Esophagus (tissue), 2 donors: ENCODE results near the gene COL13A1. TPM values are rescaled to one million over a fixed set of nuclear protein-coding genes. Genes with fewer than 3 reads are reported as not detected.

Source experiments
- H3K27ac ChIP-seq, 2 donors: one replicate each; pipeline ENCODE4 v1.5.1; 2013; ENCODE audit warnings: low read depth in 2 of 2, mild to moderate bottlenecking in 2 of 2, inconsistent platforms in 1 of 2, low read length in 1 of 2, moderate library complexity in 1 of 2
- H3K27me3 ChIP-seq, 2 donors: one replicate each; pipeline ENCODE4 v1.6.1; 2013; ENCODE audit warnings: low read length in 2 of 2, control low read depth in 1 of 2, mild to moderate bottlenecking in 1 of 2; ENCODE audit not compliant: insufficient read depth in 2 of 2, control insufficient read depth in 1 of 2
- H3K36me3 ChIP-seq, 2 donors: one replicate each; pipeline ENCODE4 v1.6.1; 2013; ENCODE audit warnings: low read length in 1 of 2; ENCODE audit not compliant: control insufficient read depth in 2 of 2, insufficient read depth in 2 of 2
- H3K4me1 ChIP-seq, 2 donors: one replicate each; pipeline ENCODE4 v1.6.1; 2013; ENCODE audit warnings: low read length in 1 of 2; ENCODE audit not compliant: control insufficient read depth in 2 of 2, insufficient read depth in 2 of 2
- H3K4me3 ChIP-seq, 2 donors: one replicate each; pipeline ENCODE4 v1.5.1; 2013; ENCODE audit warnings: low read length in 2 of 2, mild to moderate bottlenecking in 2 of 2, low read depth in 1 of 2, moderate library complexity in 1 of 2
- H3K9me3 ChIP-seq, 2 donors: one replicate each; pipeline ENCODE4 v1.6.1; 2013; ENCODE audit warnings: mild to moderate bottlenecking in 2 of 2, low read depth in 1 of 2, low read length in 1 of 2, moderate library complexity in 1 of 2; ENCODE audit not compliant: control insufficient read depth in 2 of 2, insufficient read depth in 1 of 2
- WGBS, 2 donors: extraction: QIAGEN DNeasy Blood & Tissue Kit; methylation state at CpG; one replicate each; pipeline ENCODE4 v1.1.7; 2013; 5-methylcytosine and 5-hydroxymethylcytosine counted together
- polyA plus RNA-seq, 2 donors: library from polyadenylated mRNA; stranded (reverse); fragments of 200-250 nt; gene quantifications; one replicate each; pipeline ENCODE4 v1.2.3, GENCODE V29; 2013
- donor health status: healthy with polysubstance abuse.
- donor health status: Bipolar disorder and iron deficiency.

COL13A1 gene
- polyA plus RNA-seq, 2 donors, result 0.95 to 2.0 TPM

GRCh38 chr10:69951658-69952057, 150.0 kb downstream of the COL13A1 start:
- Histone ChIP-seq H3K4me1 (peaks cover 0 to 15% of the 10 kb centered on the region in 2 donors), H3K36me3 (no peaks in the 10 kb centered on the region), H3K27me3 (no peaks in the 10 kb centered on the region), H3K27ac (no peak overlapping the region), H3K4me3 (no peak overlapping the region), H3K9me3 (no peaks in the 10 kb centered on the region)
- WGBS, 2 donors, result 84 to 92% methylated on average over 3 of the region's 3 CpGs

DNA sequence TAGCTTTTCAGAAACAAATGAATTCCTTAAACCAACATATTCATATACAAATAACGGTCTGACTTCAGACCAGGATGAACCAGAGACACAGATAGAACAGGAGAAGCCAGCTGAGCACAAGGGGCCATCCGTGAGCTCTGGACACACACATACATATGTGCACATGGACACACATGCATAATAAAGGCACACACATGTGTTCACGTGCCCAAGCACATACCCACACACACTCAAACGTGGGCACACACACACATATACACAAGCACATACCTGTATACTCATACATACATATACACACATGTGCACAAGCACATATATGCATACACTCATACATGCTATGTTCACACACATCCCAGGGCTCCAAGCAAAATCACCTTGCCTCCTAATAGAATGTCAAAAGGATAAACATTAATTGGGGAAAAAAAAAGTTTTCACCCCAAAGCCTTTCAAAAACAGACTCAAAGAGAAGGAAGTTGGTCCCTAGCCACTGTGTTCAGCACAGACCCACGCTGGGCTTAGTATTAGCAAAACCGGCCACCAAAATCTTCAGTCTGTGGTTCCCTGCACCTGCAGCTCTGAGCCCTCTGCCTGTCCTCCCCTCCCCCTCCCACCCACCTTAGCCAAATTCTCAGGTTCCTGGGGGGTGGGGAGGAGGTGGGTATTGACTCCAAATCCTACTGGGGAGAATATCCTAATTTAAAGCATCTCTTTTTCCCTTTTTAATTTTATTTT, 150.5 kb downstream of the COL13A1 start:
- Histone ChIP-seq H3K27ac (no peak overlapping the region), H3K4me3 (no peak overlapping the region), H3K27me3 (no peaks in the 10 kb centered on the region), H3K36me3 (no peaks in the 10 kb centered on the region), H3K9me3 (no peaks in the 10 kb centered on the region), H3K4me1 (peaks cover 0 to 18% of the 10 kb centered on the region in 2 donors)
- WGBS, 2 donors, result 58 to 61% methylated on average over 6 of the region's 6 CpGs

DNA sequence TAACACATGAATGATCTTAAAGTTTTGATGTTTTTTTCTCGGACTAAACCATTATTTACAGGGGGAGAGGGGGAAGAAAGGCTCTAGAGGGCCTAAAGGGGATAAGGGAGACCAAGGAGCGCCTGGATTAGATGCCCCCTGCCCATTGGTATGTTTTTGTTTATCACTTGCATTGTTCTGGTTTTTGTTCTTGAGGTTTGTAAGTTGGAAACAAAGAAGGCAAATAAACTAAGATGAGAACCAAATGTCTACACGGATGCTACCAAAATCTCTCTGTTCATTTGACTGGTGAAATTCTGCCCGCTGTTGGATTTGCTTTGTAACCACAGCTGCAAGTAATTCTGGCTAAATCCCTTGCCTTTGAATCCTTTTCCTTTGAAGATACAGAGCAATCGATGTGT, 151.1 kb downstream of the COL13A1 start:
- Histone ChIP-seq H3K4me1 (peaks cover 0 to 18% of the 10 kb centered on the region in 2 donors), H3K9me3 (no peaks in the 10 kb centered on the region), H3K27ac (no peak overlapping the region), H3K36me3 (no peaks in the 10 kb centered on the region), H3K27me3 (no peaks in the 10 kb centered on the region), H3K4me3 (no peak overlapping the region)
- WGBS, 2 donors, result 54 to 55% methylated on average over 5 of the region's 5 CpGs

GRCh38 chr10:69953851-69954250, 152.1 kb downstream of the COL13A1 start:
- no peak overlapping the region for H3K27ac ChIP-seq
- no peak overlapping the region for H3K4me3 ChIP-seq
- H3K27me3 ChIP-seq, result no peaks in the 10 kb centered on the region
- H3K36me3 ChIP-seq, result no peaks in the 10 kb centered on the region
- no peaks in the 10 kb centered on the region for H3K9me3 ChIP-seq
- WGBS, 2 donors, result 54 to 67% methylated on average over 6 of the region's 6 CpGs
- peaks cover 0 to 18% of the 10 kb centered on the region in 2 donors for H3K4me1 ChIP-seq

GRCh38 chr10:69955211-69955805, 153.6 kb downstream of the COL13A1 start:
- H3K27me3 ChIP-seq, result no peaks in the 10 kb centered on the region
- peaks cover 0 to 18% of the 10 kb centered on the region in 2 donors for H3K4me1 ChIP-seq
- H3K4me3 ChIP-seq, result no peak overlapping the region
- H3K36me3 ChIP-seq, result no peaks in the 10 kb centered on the region
- H3K9me3 ChIP-seq, result no peaks in the 10 kb centered on the region
- 84 to 90% methylated on average over 10 of the region's 10 CpGs for whole genome bisulfite sequencing, 2 donors
- no peak overlapping the region for H3K27ac ChIP-seq

GRCh38 chr10:69955897-69956740, 154.4 kb downstream of the COL13A1 start:
- Histone ChIP-seq H3K27me3 (no peaks in the 10 kb centered on the region), H3K27ac (no peak overlapping the region), H3K4me3 (no peak overlapping the region), H3K36me3 (no peaks in the 10 kb centered on the region), H3K9me3 (no peaks in the 10 kb centered on the region), H3K4me1 (peaks cover 0 to 18% of the 10 kb centered on the region in 2 donors)
- WGBS, 2 donors, result 56 to 84% methylated on average over 14 of the region's 14 CpGs

- no peaks in the 10 kb centered on the region for H3K9me3 ChIP-seq
- H3K4me1 ChIP-seq, result peaks cover 0 to 20% of the 10 kb centered on the region in 2 donors
- WGBS, 2 donors, result 63 to 77% methylated on average over 7 of the region's 7 CpGs
- H3K36me3 ChIP-seq, result no peaks in the 10 kb centered on the region
- no peak overlapping the region for H3K27ac ChIP-seq
- no peak overlapping the region for H3K4me3 ChIP-seq
- H3K27me3 ChIP-seq, result no peaks in the 10 kb centered on the region
Measured at GRCh38 chr10:69956741-69957230, 155.1 kb downstream of the COL13A1 start.

- Histone ChIP-seq H3K27me3 (no peaks in the 10 kb centered on the region), H3K27ac (no peak overlapping the region), H3K4me1 (peaks cover 0 to 20% of the 10 kb centered on the region in 2 donors), H3K9me3 (no peaks in the 10 kb centered on the region), H3K36me3 (no peaks in the 10 kb centered on the region), H3K4me3 (no peak overlapping the region)
- 84 to 85% methylated on average over 7 of the region's 7 CpGs for WGBS, 2 donors
Measured at GRCh38 chr10:69957241-69957885, 155.7 kb downstream of the COL13A1 start.

DNA sequence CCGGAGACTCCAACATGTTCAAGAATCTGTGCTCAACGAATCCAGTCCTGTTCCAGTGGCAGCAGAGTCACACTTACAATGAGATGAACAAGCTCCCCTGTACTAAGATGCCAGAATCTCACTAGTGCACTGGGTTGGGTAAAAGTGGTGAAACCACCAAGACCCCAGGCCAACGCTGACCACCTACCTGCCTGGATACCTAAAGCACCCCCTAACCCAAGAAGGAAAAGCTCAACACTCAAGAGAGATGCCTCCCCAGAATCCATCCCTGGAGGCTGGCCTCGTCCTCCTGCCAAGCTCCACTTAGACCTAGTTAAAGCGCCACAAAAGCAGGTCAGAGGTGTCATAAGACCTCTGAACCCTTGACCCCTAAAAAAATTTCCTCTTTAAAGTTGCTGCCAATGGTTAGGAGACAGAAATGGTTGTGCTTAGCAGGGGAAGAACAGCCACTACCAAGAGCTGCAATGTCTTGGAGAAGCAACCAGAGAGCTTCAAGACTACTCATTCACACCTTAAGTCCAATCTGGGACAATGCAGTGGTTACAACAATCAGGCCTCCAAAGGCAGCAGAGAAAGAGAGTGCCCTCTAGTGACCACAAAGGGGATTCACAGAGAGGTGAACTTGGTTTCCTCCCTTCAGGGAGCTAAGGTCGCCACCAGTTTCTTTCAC, 156.3 kb downstream of the COL13A1 start:
- H3K4me3 ChIP-seq, result no peak overlapping the region
- no peaks in the 10 kb centered on the region for H3K36me3 ChIP-seq
- no peaks in the 10 kb centered on the region for H3K27me3 ChIP-seq
- peaks cover 0 to 20% of the 10 kb centered on the region in 2 donors for H3K4me1 ChIP-seq
- 86 to 87% methylated on average over 6 of the region's 6 CpGs for WGBS, 2 donors
- H3K27ac ChIP-seq, result no peak overlapping the region
- H3K9me3 ChIP-seq, result no peaks in the 10 kb centered on the region
